GM18861 (cell line): Measurements from ENCODE around the gene STAT5A.
A peak's percentile ranks its signal among the peaks of the same experiment; 100 is the strongest.

Experiments
- ATAC-seq: cut with Tn5 transposase; IDR thresholded peaks from one replicate; pipeline ENCODE4 v1.9.1; 2021; ENCODE audit not compliant: unreplicated experiment

Gene STAT5A

GRCh38 chr17:42322382-42323267, 34.3 kb downstream of the STAT5A start:
- peak; percentile 81 for ATAC-seq

DNA sequence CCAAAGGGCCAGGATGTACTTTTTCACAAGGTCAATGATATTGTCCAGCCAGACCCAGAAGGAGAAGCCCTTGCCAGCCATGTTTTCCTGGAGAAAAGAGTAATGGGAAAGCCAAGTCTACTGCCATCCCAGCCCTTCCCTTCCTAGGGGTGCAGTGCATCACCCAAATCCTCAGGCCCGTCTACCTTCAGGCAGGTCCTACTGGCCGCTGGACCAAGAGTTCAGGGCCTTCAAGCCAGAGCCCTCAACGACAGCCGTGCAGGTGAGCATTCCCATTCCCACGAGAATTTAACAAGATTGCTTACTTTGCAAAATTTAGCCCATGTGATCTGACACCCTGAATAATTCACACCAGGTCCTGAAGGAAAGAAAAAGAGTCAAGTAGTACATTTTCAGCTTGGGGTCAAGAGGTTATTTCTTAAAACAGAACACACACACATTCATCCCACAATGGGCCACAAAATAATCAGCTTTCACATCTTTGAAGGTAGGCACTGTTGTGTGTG, 35.0 kb downstream of the STAT5A start:
- ATAC-seq, result no peak

- ATAC-seq, result no peak
These were observed 36.7 kb downstream of the STAT5A start for GRCh38 chr17:42325026-42325425.

- ATAC-seq, result no peak
These were observed 41.0 kb downstream of the STAT5A start for GRCh38 chr17:42329025-42329976.

DNA sequence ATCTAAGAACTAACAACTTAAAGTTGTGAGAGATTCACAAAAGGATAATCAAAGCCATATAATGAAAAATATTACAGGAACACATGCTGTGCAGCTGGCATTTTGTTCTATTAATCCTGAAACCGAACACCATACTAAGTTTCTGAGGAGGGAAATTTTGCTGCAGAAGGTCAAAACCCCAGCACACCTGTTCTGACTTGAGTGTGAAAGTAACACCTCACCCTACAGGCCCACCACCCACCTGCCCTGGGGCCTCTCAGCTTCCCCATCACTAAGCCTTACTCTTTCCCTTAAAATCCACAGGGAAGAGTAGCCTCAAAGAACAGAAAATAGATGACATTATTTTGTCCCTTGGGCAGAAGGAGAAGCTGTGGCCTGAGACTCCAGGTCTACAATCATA, 44.8 kb downstream of the STAT5A start:
- ATAC-seq, result no peak

GRCh38 chr17:42334677-42335076, 46.4 kb downstream of the STAT5A start:
- no peak for ATAC-seq

DNA sequence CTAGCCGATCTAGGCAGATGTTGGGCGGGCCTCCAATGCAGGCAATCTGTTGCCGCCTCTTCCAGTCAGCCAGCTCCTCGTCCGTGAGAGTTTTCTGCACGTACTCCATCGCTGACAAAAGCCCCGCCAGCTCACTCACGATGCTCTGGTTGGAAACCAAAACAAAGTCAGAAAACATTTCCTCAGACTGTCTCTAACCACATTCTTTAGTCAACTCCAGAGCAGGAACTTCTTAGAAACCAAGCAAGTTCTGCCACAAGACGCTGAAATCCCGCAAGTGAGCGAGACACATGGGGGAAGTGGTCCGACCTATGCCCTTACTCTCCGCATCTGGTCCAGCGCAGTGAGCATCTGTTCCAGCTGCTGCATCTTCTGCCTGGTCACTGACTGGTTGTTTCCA, 49.1 kb downstream of the STAT5A start:
- ATAC-seq, result no peak

GRCh38 chr17:42338427-42338985, 50.2 kb downstream of the STAT5A start:
- no peak for ATAC-seq

GRCh38 chr17:42339221-42339620, 50.9 kb downstream of the STAT5A start:
- ATAC-seq, result no peak

GRCh38 chr17:42340691-42341127, 52.4 kb downstream of the STAT5A start:
- no peak for ATAC-seq

GRCh38 chr17:42341568-42341967, 53.3 kb downstream of the STAT5A start:
- ATAC-seq, result no peak

DNA sequence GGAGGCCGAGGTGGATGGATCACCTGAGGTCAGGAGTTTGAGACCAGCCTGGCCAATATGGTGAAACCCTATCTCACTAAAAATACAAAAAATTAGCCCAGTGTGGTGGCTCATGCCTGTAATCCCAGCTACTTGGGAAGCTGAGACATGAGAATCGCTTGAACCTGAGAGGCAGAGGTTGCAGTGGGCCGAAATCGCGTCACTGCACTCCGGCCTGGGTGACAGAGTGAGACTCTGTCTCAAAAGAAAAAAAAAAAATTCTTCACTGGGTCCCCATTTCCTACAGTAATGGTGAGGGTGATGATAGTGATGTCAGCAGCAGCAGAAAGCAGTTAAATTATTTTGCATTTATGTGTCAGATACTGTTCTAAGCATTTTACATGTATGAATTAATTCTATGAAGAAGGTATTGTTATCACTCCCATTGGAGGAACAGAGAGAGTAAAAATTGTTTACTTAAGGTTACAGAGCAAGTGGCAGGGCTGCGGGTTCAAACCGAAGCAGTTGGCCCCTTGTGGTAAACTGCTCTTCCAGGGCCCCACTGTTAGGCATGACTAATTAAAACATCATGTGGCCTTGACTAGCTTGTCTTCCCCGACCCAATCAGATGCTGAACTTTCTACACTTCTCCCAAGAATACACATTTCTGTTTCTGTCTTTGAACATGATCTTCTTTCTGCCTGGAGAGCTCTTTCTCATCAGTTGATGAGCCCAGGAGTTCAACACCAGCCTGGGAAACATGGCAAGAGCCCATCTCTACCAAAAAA, 54.1 kb downstream of the STAT5A start:
- no peak for ATAC-seq

DNA sequence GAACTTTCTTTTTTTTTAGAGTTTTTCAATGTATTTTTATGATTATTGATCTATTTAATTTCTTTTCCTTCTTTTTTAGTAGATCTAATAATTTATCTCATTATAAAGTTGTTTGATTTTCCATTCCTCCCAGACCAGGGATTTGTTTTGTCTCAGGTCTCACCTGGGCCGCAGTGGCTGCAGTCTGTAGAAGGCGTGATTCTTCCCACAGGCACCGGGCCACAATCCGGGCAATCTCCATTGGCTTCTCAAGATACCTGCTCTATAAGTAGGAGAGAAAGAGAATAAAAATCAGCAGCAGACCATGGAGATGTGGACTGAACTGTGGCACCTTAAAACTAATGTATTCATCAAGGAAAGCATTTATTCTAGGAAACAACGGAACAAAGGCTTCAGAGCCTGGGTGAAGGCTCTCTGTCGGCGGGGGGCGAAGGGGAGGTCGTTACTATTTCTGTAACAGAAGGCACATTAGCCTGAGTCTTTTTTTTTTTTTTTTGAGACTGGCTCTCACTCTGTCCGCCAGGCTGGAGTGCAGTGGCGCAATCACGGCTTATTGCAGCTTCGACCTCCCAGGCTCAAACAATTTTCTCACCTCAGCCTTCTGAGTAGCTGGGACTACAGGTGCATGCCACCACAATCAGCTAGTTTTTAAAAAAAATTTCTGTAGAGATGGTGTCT, 57.2 kb downstream of the STAT5A start:
- no peak for ATAC-seq

- ATAC-seq, result no peak
These were observed 58.2 kb downstream of the STAT5A start for GRCh38 chr17:42346481-42346880.

DNA sequence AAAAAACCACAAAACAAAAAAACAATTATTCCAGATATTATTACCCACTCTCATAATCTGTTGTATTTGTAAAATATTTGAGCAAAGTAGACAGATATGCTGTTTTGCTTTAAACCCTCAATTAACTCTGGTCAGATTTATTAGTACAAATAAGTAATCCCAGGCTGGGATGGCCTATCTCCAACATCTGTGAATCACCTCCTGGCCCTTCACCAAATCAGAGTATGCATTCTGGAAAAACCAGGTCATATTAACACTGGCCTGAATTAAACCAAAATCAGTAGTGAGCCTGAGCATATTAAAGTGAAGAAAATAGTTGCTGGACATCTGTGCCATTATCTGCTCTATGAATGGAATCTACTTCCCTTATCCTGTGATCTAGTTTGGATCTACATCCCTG, 58.9 kb downstream of the STAT5A start:
- no peak for ATAC-seq

DNA sequence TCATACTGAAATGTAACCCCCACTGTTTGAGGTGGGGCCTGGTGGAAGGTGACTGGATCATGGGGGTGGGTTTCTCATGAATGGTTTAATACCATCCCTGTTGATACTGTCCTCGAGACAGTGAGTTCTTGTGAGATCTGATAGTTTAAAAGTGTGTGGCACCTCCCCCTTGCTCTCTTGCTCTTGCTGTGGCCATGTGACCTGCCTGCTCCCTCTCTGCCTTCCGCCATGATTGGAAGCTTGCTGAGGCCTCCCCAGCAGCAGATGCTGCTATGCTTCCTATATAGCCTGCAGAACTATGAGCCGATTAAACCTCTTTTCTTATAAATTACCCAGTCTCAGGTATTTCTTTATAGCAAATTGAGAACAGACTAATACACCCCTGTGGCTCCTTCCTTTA, 59.3 kb downstream of the STAT5A start:
- no peak for ATAC-seq

GRCh38 chr17:42348104-42348503, 59.8 kb downstream of the STAT5A start:
- ATAC-seq, result no peak

DNA sequence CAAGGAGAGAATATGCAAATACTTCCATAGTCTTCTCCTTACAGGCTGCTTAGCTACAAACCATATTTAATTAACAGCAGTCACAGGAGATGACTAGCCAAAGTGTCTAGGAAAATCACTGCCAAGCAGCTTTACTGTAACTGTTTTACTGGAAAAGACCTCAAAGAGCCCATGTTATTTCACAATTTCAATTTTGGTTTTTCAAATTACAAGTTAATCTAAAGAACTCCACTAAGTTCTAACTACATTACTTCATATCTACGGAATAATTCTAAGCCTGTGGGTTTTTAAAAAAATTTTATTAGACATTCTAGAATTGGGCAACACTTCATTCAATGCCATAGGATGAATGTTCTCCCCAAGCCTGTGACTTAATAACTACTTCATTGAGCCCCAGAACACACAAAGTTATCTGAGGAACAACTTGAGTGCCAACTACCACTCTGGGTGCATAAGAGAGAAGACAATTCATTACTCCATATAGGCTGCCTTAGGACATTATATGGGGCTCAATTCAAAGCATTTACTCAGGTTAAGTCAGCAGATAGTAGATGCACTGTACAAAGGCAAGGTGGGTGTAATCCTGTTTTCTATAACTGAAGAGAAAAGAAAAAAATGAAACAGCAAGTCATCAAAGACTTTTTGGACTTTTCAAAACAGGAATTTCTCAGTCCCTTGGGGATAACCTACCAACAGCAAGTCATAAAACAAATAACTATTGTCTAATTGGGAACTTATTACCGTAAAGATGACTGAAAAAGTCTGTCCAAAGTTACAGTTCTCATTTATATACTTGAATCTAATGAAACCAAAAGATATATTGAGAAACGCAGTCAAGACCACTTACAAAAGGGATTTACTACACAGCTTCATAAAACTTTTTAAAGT, 66.9 kb downstream of the STAT5A start:
- ATAC-seq, result no peak

- no peak for ATAC-seq
These were observed 70.1 kb downstream of the STAT5A start for GRCh38 chr17:42358434-42358833.
